ENCODE measurements around the gene PLA2G6. TPM values are rescaled to one million over a fixed set of nuclear protein-coding genes. Genes with fewer than 3 reads are reported as not detected.

PLA2G6 gene
- total and polyA plus RNA-seq, 2 of the 8 experiments (the other 6 are each of a cell fraction or from before 2014, with no cell fraction given), result 13.2 to 21.0 TPM

DNA sequence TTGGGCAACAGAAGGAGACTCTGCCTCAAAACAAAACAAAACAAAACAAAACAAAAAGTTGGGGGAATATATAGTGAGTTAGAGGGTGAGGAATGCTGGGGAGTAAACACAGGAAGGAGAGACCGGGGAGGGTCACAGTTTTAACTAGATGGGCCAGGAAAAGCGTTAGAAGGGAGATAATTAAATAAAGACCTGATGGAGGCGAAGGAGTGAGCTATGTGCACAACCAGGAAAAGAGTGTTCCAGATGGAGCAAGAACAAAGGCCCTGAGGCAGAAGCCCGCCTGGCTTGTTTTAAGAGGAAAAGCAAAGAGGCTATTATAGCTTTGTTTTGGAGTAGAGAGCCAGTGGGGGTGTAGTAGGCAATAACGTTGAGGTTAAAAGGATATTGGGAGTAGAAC lies 4.8 kb upstream of the PLA2G6 start (continued):
- TF ChIP-seq, protein P1, sequence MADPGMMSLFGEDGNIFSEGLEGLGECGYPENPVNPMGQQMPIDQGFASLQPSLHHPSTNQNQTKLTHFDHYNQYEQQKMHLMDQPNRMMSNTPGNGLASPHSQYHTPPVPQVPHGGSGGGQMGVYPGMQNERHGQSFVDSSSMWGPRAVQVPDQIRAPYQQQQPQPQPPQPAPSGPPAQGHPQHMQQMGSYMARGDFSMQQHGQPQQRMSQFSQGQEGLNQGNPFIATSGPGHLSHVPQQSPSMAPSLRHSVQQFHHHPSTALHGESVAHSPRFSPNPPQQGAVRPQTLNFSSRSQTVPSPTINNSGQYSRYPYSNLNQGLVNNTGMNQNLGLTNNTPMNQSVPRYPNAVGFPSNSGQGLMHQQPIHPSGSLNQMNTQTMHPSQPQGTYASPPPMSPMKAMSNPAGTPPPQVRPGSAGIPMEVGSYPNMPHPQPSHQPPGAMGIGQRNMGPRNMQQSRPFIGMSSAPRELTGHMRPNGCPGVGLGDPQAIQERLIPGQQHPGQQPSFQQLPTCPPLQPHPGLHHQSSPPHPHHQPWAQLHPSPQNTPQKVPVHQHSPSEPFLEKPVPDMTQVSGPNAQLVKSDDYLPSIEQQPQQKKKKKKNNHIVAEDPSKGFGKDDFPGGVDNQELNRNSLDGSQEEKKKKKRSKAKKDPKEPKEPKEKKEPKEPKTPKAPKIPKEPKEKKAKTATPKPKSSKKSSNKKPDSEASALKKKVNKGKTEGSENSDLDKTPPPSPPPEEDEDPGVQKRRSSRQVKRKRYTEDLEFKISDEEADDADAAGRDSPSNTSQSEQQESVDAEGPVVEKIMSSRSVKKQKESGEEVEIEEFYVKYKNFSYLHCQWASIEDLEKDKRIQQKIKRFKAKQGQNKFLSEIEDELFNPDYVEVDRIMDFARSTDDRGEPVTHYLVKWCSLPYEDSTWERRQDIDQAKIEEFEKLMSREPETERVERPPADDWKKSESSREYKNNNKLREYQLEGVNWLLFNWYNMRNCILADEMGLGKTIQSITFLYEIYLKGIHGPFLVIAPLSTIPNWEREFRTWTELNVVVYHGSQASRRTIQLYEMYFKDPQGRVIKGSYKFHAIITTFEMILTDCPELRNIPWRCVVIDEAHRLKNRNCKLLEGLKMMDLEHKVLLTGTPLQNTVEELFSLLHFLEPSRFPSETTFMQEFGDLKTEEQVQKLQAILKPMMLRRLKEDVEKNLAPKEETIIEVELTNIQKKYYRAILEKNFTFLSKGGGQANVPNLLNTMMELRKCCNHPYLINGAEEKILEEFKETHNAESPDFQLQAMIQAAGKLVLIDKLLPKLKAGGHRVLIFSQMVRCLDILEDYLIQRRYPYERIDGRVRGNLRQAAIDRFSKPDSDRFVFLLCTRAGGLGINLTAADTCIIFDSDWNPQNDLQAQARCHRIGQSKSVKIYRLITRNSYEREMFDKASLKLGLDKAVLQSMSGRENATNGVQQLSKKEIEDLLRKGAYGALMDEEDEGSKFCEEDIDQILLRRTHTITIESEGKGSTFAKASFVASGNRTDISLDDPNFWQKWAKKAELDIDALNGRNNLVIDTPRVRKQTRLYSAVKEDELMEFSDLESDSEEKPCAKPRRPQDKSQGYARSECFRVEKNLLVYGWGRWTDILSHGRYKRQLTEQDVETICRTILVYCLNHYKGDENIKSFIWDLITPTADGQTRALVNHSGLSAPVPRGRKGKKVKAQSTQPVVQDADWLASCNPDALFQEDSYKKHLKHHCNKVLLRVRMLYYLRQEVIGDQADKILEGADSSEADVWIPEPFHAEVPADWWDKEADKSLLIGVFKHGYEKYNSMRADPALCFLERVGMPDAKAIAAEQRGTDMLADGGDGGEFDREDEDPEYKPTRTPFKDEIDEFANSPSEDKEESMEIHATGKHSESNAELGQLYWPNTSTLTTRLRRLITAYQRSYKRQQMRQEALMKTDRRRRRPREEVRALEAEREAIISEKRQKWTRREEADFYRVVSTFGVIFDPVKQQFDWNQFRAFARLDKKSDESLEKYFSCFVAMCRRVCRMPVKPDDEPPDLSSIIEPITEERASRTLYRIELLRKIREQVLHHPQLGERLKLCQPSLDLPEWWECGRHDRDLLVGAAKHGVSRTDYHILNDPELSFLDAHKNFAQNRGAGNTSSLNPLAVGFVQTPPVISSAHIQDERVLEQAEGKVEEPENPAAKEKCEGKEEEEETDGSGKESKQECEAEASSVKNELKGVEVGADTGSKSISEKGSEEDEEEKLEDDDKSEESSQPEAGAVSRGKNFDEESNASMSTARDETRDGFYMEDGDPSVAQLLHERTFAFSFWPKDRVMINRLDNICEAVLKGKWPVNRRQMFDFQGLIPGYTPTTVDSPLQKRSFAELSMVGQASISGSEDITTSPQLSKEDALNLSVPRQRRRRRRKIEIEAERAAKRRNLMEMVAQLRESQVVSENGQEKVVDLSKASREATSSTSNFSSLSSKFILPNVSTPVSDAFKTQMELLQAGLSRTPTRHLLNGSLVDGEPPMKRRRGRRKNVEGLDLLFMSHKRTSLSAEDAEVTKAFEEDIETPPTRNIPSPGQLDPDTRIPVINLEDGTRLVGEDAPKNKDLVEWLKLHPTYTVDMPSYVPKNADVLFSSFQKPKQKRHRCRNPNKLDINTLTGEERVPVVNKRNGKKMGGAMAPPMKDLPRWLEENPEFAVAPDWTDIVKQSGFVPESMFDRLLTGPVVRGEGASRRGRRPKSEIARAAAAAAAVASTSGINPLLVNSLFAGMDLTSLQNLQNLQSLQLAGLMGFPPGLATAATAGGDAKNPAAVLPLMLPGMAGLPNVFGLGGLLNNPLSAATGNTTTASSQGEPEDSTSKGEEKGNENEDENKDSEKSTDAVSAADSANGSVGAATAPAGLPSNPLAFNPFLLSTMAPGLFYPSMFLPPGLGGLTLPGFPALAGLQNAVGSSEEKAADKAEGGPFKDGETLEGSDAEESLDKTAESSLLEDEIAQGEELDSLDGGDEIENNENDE (IDR thresholded peaks at IDR 0.05; ENCODE audit: insufficient replicate concordance, low read length), result no peak
